KMS-11 (cell line): ENCODE measurements around the gene RAI2.
A peak's percentile ranks its signal among the peaks of the same experiment; 100 is the strongest.

Experiments used
- H2AFZ ChIP-seq: fragments of 200-600 bp; sonication (generic); 2 replicates; pipeline ENCODE4 v1.6.1; 2016; ENCODE audit warnings: antibody characterized with exemption, mixed run types, low read depth
- H3K27ac ChIP-seq: fragments of 200-600 bp; sonication (generic); 2 replicates; pipeline ENCODE4 v1.6.1; 2016; ENCODE audit warnings: mild to moderate bottlenecking, mixed run types
- H3K27me3 ChIP-seq: fragments of 200-600 bp; sonication (generic); 2 replicates; pipeline ENCODE4 v1.6.1; 2017; ENCODE audit warnings: mild to moderate bottlenecking, low read depth, mixed run types, moderate library complexity; ENCODE audit not compliant: insufficient read depth
- H3K36me3 ChIP-seq: fragments of 200-600 bp; sonication (generic); 2 replicates; pipeline ENCODE4 v1.6.1; 2017; ENCODE audit warnings: mild to moderate bottlenecking, mixed run types; ENCODE audit not compliant: insufficient read depth
- H3K4me1 ChIP-seq: fragments of 200-600 bp; sonication (generic); 2 replicates; pipeline ENCODE4 v1.6.1; 2016; ENCODE audit warnings: mild to moderate bottlenecking, low read depth, mixed run types; ENCODE audit not compliant: poor library complexity, severe bottlenecking
- H3K4me2 ChIP-seq: fragments of 200-600 bp; sonication (generic); 2 replicates; pipeline ENCODE4 v1.7.0; 2016; ENCODE audit warnings: mild to moderate bottlenecking, mixed run types
- H3K4me3 ChIP-seq: fragments of 200-600 bp; sonication (generic); IDR thresholded peaks from 2 replicates; pipeline ENCODE4 v1.6.1; 2017; ENCODE audit warnings: low read depth, low read length, mixed read lengths; ENCODE audit not compliant: insufficient read depth
- H3K79me2 ChIP-seq: fragments of 200-600 bp; sonication (generic); 2 replicates; pipeline ENCODE4 v1.6.1; 2016; ENCODE audit warnings: low read depth, mixed run types; ENCODE audit not compliant: insufficient read depth
- H3K9ac ChIP-seq: fragments of 200-600 bp; sonication (generic); 2 replicates; pipeline ENCODE4 v1.6.1; 2016; ENCODE audit warnings: mild to moderate bottlenecking, mixed run types
- H4K20me1 ChIP-seq: fragments of 200-600 bp; sonication (generic); 2 replicates; pipeline ENCODE4 v1.6.1; 2016; ENCODE audit warnings: mild to moderate bottlenecking, mixed run types; ENCODE audit not compliant: insufficient read depth
- CTCF ChIP-seq: fragments of 200-600 bp; sonication (generic); conservative IDR thresholded peaks from 2 replicates; pipeline ENCODE4 v1.6.1; 2017; ENCODE audit warnings: low read depth, mild to moderate bottlenecking, antibody characterized with exemption, low read length, moderate library complexity, mixed read lengths

The RAI2 gene

GRCh38 chrX:17809273-17809672 is 51.8 kb downstream of the RAI2 start:
- no peak for TF ChIP-seq CTCF

GRCh38 chrX:17805120-17805519 is 56.0 kb downstream of the RAI2 start:
- Histone ChIP-seq H3K4me1 (no peaks in the 10 kb centered on the region), H2AFZ (no peak overlapping the region), H3K4me3 (no peak overlapping the region), H3K36me3 (no peaks in the 10 kb centered on the region), H3K4me2 (no peak overlapping the region), H3K79me2 (no peaks in the 10 kb centered on the region), H3K27ac (no peak overlapping the region), H4K20me1 (no peaks in the 10 kb centered on the region), H3K27me3 (no peaks in the 10 kb centered on the region), H3K9ac (no peak overlapping the region)
- 0 out of 2 replicates have a peak, but pooled peaks have one; percentile 23 for TF ChIP-seq CTCF

More at GRCh38 chrX:17809273-17809672, 51.8 kb downstream of the RAI2 start:
- Histone ChIP-seq H3K79me2 (no peaks in the 10 kb centered on the region), H3K4me2 (no peak overlapping the region), H3K27ac (no peak overlapping the region), H4K20me1 (no peaks in the 10 kb centered on the region), H3K9ac (no peak overlapping the region), H3K27me3 (no peaks in the 10 kb centered on the region), H3K4me3 (no peak overlapping the region), H3K36me3 (no peaks in the 10 kb centered on the region), H2AFZ (no peak overlapping the region), H3K4me1 (no peaks in the 10 kb centered on the region)

GRCh38 chrX:17803449-17803848 is 57.6 kb downstream of the RAI2 start:
- Histone ChIP-seq H4K20me1 (no peaks in the 10 kb centered on the region), H3K36me3 (no peaks in the 10 kb centered on the region), H3K79me2 (no peaks in the 10 kb centered on the region), H3K4me2 (no peak overlapping the region), H3K4me3 (no peak overlapping the region), H3K4me1 (no peaks in the 10 kb centered on the region), H3K9ac (no peak overlapping the region), H3K27me3 (no peaks in the 10 kb centered on the region), H2AFZ (no peak overlapping the region), H3K27ac (no peak overlapping the region)
- no peak for TF ChIP-seq CTCF

- H3K27ac ChIP-seq, result no peak overlapping the region
- no peak overlapping the region for H3K4me3 ChIP-seq
- H3K27me3 ChIP-seq, result no peaks in the 10 kb centered on the region
- H2AFZ ChIP-seq, result no peak overlapping the region
- H3K79me2 ChIP-seq, result no peaks in the 10 kb centered on the region
- TF ChIP-seq CTCF, result no peak
- H4K20me1 ChIP-seq, result no peaks in the 10 kb centered on the region
- H3K4me2 ChIP-seq, result no peak overlapping the region
- no peak overlapping the region for H3K9ac ChIP-seq
- H3K36me3 ChIP-seq, result no peaks in the 10 kb centered on the region
- no peaks in the 10 kb centered on the region for H3K4me1 ChIP-seq
Observed at GRCh38 chrX:17802756-17803155, 58.3 kb downstream of the RAI2 start.
